ENCODE data around the gene RYK.
A peak's percentile ranks its signal among the peaks of the same experiment; 100 is the strongest.

Gene RYK

DNA sequence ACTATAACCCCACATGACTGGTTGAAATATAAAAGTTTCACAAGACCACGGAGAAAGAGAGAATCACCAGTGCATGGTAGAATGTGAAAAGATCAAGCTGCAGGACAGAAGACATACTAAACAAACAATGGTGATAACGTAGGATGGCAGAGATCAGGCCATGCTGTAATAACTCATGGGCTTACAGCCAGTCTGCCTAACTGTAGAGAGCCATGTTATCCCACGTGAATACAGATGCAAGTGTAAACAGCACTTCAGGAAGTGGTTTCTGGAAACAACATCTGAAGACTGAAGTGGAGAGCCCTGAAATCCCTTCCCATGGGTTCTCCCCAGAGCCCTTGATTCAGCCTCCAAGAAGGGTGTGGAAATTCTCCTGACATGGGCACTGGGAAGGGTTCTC lies 117.7 kb downstream of the RYK start:
- TF ChIP-seq CTCF (IDR thresholded peaks at IDR 0.05; ENCODE audit: low read depth, low read length) (no peak), MYC (IDR thresholded peaks at IDR 0.05; ENCODE audit: low read depth, low read length) (no peak), POLR2A (IDR thresholded peaks at IDR 0.05; ENCODE audit: extremely low read depth, insufficient read length) (no peak)
- TF ChIP-seq, protein P1, sequence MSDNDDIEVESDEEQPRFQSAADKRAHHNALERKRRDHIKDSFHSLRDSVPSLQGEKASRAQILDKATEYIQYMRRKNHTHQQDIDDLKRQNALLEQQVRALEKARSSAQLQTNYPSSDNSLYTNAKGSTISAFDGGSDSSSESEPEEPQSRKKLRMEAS (IDR thresholded peaks at IDR 0.05; ENCODE audit: low read depth, low read length): no peak
- no peak overlapping the region for H3K4me3 ChIP-seq (ENCODE audit: low read depth, low read length)
- no peak for DNase-seq (ENCODE audit: low read depth)

DNA sequence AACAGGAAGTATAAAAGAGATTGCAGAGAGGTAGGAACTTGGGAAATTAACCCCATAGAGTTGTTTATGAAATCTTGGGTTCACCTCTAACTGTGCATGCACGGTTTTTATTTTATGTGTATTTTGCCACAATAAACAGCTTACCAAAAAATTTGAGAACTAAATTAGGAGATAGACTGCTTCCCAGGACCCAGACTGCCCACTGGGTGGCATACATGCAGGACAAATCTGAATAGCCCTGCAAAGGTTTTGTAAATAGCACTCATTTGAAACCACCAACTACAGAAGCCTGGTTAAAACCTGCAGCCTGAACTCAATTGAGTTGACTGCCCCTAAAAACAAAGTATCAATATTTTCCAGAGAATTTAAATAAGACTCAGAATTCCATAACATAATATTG lies 124.5 kb downstream of the RYK start:
- H3K4me3 ChIP-seq (ENCODE audit: low read depth, low read length): no peak overlapping the region
- DNase-seq (ENCODE audit: low read depth): peak; percentile 11
- TF ChIP-seq MYC (IDR thresholded peaks at IDR 0.05; ENCODE audit: low read depth, low read length) (no peak), POLR2A (IDR thresholded peaks at IDR 0.05; ENCODE audit: extremely low read depth, insufficient read length) (no peak), CTCF (IDR thresholded peaks at IDR 0.05; ENCODE audit: low read depth, low read length) (no peak)
- TF ChIP-seq, protein P1 (IDR thresholded peaks at IDR 0.05; ENCODE audit: low read depth, low read length): no peak

GRCh38 chr3:134114726-134115125 lies 135.9 kb downstream of the RYK start:
- no peak for TF ChIP-seq CTCF (IDR thresholded peaks at IDR 0.05; ENCODE audit: low read depth, low read length)
- TF ChIP-seq, protein P1 (IDR thresholded peaks at IDR 0.05; ENCODE audit: low read depth, low read length): no peak
- no peak for TF ChIP-seq MYC (IDR thresholded peaks at IDR 0.05; ENCODE audit: low read depth, low read length)
- TF ChIP-seq POLR2A (IDR thresholded peaks at IDR 0.05; ENCODE audit: extremely low read depth, insufficient read length): no peak
- no peak for DNase-seq (ENCODE audit: low read depth)

GRCh38 chr3:134111616-134112015 lies 139.0 kb downstream of the RYK start:
- H3K4me3 ChIP-seq (ENCODE audit: low read depth, low read length): no peak overlapping the region
- DNase-seq (ENCODE audit: low read depth): no peak
- TF ChIP-seq POLR2A (IDR thresholded peaks at IDR 0.05; ENCODE audit: extremely low read depth, insufficient read length) (no peak), CTCF (IDR thresholded peaks at IDR 0.05; ENCODE audit: low read depth, low read length) (no peak), MYC (IDR thresholded peaks at IDR 0.05; ENCODE audit: low read depth, low read length) (no peak)
- TF ChIP-seq, protein P1 (IDR thresholded peaks at IDR 0.05; ENCODE audit: low read depth, low read length): no peak

More at GRCh38 chr3:134114726-134115125, 135.9 kb downstream of the RYK start:
- H3K4me3 ChIP-seq (ENCODE audit: low read depth, low read length): no peak overlapping the region

- DNase-seq (ENCODE audit: low read depth): no peak
- H3K4me3 ChIP-seq (ENCODE audit: low read depth, low read length): no peak overlapping the region
- TF ChIP-seq CTCF (IDR thresholded peaks at IDR 0.05; ENCODE audit: low read depth, low read length): no peak
- TF ChIP-seq MYC (IDR thresholded peaks at IDR 0.05; ENCODE audit: low read depth, low read length): no peak
- no peak for TF ChIP-seq POLR2A (IDR thresholded peaks at IDR 0.05; ENCODE audit: extremely low read depth, insufficient read length)
- TF ChIP-seq, protein P1 (IDR thresholded peaks at IDR 0.05; ENCODE audit: low read depth, low read length): no peak
Measured at GRCh38 chr3:134110963-134111362, 139.7 kb downstream of the RYK start.

Measured in NB4 (cell line).